HAP-1 (cell line): Measurements from ENCODE around the gene RBM19.
"Not testable (repeated sequence)": the region's sequence is repeated elsewhere in the genome, so short reads cannot be mapped to it uniquely, and the experiment has no call there.

ENCODE experiments used
- DNase-seq, 2 experiments: peaks; one replicate each; pipeline ENCODE4 v3.0.0-alpha.2; 2016 to 2020; ENCODE audit warnings: low spot score in 2 of 2
- H3K27me3 ChIP-seq: fragments of 250-450 bp; sonication (Bioruptor Pico); 2 replicates; pipeline ENCODE4 v1.5.1; 2020; ENCODE audit warnings: low read depth, mild to moderate bottlenecking, moderate library complexity
- H3K36me3 ChIP-seq: fragments of 250-450 bp; sonication (Bioruptor Pico); replicated peaks from 2 replicates; pipeline ENCODE4 v1.5.1; 2020; ENCODE audit warnings: mild to moderate bottlenecking
- H3K4me1 ChIP-seq: fragments of 250-450 bp; sonication (Bioruptor Pico); 2 replicates; pipeline ENCODE4 v1.5.1; 2020; ENCODE audit warnings: mild to moderate bottlenecking
- H3K4me3 ChIP-seq: fragments of 250-450 bp; sonication (Bioruptor Pico); 2 replicates; pipeline ENCODE4 v1.5.1; 2020; ENCODE audit warnings: mild to moderate bottlenecking, moderate library complexity
- H3K9me3 ChIP-seq: fragments of 250-450 bp; sonication (Bioruptor Pico); 2 replicates; pipeline ENCODE4 v1.5.1; 2020; ENCODE audit warnings: mild to moderate bottlenecking, moderate library complexity
- in situ Hi-C: fragments of 300-500 bp; cut with MboI; formaldehyde crosslinking; loops from 3 replicates; pipeline ENCODE4 v1.14.3; 2020; ENCODE audit warnings: low sequenced_read_pairs, inconsistent platforms, mixed read lengths

Gene RBM19

GRCh38 chr12:113812411-113813228 lies 153.5 kb downstream of the RBM19 start:
- H3K9me3 ChIP-seq = no peaks in the 10 kb centered on the region
- H3K36me3 ChIP-seq = no peaks in the 10 kb centered on the region
- in situ Hi-C loops = no loop called here
- no peaks in the 10 kb centered on the region for H3K27me3 ChIP-seq
- no peak overlapping the region for H3K4me3 ChIP-seq
- H3K4me1 ChIP-seq = no peaks in the 10 kb centered on the region
- no peak for DNase-seq

GRCh38 chr12:113809462-113810220 lies 156.5 kb downstream of the RBM19 start:
- H3K9me3 ChIP-seq, in situ Hi-C loops, H3K4me1 ChIP-seq, H3K4me3 ChIP-seq, DNase-seq, H3K36me3 ChIP-seq, H3K27me3 ChIP-seq: not testable (repeated sequence)

- H3K4me1 ChIP-seq = no peaks in the 10 kb centered on the region
- no peak for DNase-seq
These were observed 157.8 kb downstream of the RBM19 start for GRCh38 chr12:113808095-113808951.

GRCh38 chr12:113805673-113806072 lies 160.5 kb downstream of the RBM19 start:
- DNase-seq = no peak
- no peak overlapping the region for H3K4me3 ChIP-seq
- H3K4me1 ChIP-seq = no peaks in the 10 kb centered on the region
- no peaks in the 10 kb centered on the region for H3K27me3 ChIP-seq
- no peaks in the 10 kb centered on the region for H3K36me3 ChIP-seq
- no peaks in the 10 kb centered on the region for H3K9me3 ChIP-seq
- in situ Hi-C loops = no loop called here

More at GRCh38 chr12:113808095-113808951, 157.8 kb downstream of the RBM19 start:
- Histone ChIP-seq H3K4me3 (no peak overlapping the region), H3K9me3 (no peaks in the 10 kb centered on the region), H3K36me3 (no peaks in the 10 kb centered on the region), H3K27me3 (no peaks in the 10 kb centered on the region)
- in situ Hi-C loops = no loop called here

- Histone ChIP-seq H3K36me3 (no peaks in the 10 kb centered on the region), H3K4me1 (no peaks in the 10 kb centered on the region), H3K27me3 (no peaks in the 10 kb centered on the region), H3K4me3 (no peak overlapping the region), H3K9me3 (no peaks in the 10 kb centered on the region)
- DNase-seq = no peak
- in situ Hi-C loops = no loop called here
These were observed 161.0 kb downstream of the RBM19 start for GRCh38 chr12:113804961-113805600.

- no peaks in the 10 kb centered on the region for H3K36me3 ChIP-seq
- no peaks in the 10 kb centered on the region for H3K27me3 ChIP-seq
- in situ Hi-C loops = no loop called here
These were observed 162.4 kb downstream of the RBM19 start for GRCh38 chr12:113803759-113804140.

GRCh38 chr12:113802966-113803758 lies 163.0 kb downstream of the RBM19 start:
- DNase-seq = no peak
- H3K4me1 ChIP-seq = no peaks in the 10 kb centered on the region
- H3K4me3 ChIP-seq = no peak overlapping the region
- H3K9me3 ChIP-seq = no peaks in the 10 kb centered on the region
- H3K36me3 ChIP-seq = no peaks in the 10 kb centered on the region
- in situ Hi-C loops = no loop called here
- no peaks in the 10 kb centered on the region for H3K27me3 ChIP-seq

More at GRCh38 chr12:113803759-113804140, 162.4 kb downstream of the RBM19 start:
- Histone ChIP-seq H3K9me3 (no peaks in the 10 kb centered on the region), H3K4me1 (no peaks in the 10 kb centered on the region), H3K4me3 (no peak overlapping the region)
- DNase-seq = no peak

GRCh38 chr12:113802000-113802749 lies 163.9 kb downstream of the RBM19 start:
- Histone ChIP-seq H3K4me1 (no peaks in the 10 kb centered on the region), H3K36me3 (no peaks in the 10 kb centered on the region), H3K4me3 (no peak overlapping the region), H3K27me3 (no peaks in the 10 kb centered on the region), H3K9me3 (no peaks in the 10 kb centered on the region)
- DNase-seq = no peak
- in situ Hi-C loops = no loop called here

- in situ Hi-C loops = no loop called here
- no peak for DNase-seq
- Histone ChIP-seq H3K27me3 (no peaks in the 10 kb centered on the region), H3K36me3 (no peaks in the 10 kb centered on the region), H3K4me1 (no peaks in the 10 kb centered on the region), H3K9me3 (no peaks in the 10 kb centered on the region), H3K4me3 (no peak overlapping the region)
These were observed 165.9 kb downstream of the RBM19 start for GRCh38 chr12:113800201-113800600.

GRCh38 chr12:113798552-113798951 lies 167.6 kb downstream of the RBM19 start:
- DNase-seq = no peak
- no peaks in the 10 kb centered on the region for H3K9me3 ChIP-seq
- in situ Hi-C loops = no loop called here
- H3K4me1 ChIP-seq = no peaks in the 10 kb centered on the region
- no peaks in the 10 kb centered on the region for H3K36me3 ChIP-seq
- peaks cover 5% of the 10 kb centered on the region; the same call in 1 of the 2 replicates for H3K27me3 ChIP-seq
- H3K4me3 ChIP-seq = no peak overlapping the region

GRCh38 chr12:113797535-113797868 lies 168.6 kb downstream of the RBM19 start:
- H3K4me3 ChIP-seq = no peak overlapping the region
- DNase-seq = no peak
- H3K9me3 ChIP-seq = 0 out of 2 replicates have a peak, but pooled peaks cover 2% of the 10 kb centered on the region
- in situ Hi-C loops = no loop called here
- no peaks in the 10 kb centered on the region for H3K36me3 ChIP-seq
- H3K27me3 ChIP-seq = peaks cover 7% of the 10 kb centered on the region; the same call in 1 of the 2 replicates
- no peaks in the 10 kb centered on the region for H3K4me1 ChIP-seq

GRCh38 chr12:113796852-113797534 lies 169.1 kb downstream of the RBM19 start:
- H3K4me3 ChIP-seq = no peak overlapping the region
- no peak for DNase-seq
- no peaks in the 10 kb centered on the region for H3K4me1 ChIP-seq
- peaks cover 7% of the 10 kb centered on the region; the same call in 1 of the 2 replicates for H3K27me3 ChIP-seq
- in situ Hi-C loops = no loop called here
- no peaks in the 10 kb centered on the region for H3K36me3 ChIP-seq
- 0 out of 2 replicates have a peak, but pooled peaks cover 2% of the 10 kb centered on the region for H3K9me3 ChIP-seq
